GM18502 (cell line): ENCODE results near the gene FOXN3.
"Not testable (repeated sequence)": the region's sequence is repeated elsewhere in the genome, so short reads cannot be mapped to it uniquely, and the experiment has no call there.

Experiments used
- ATAC-seq: cut with Tn5 transposase; IDR thresholded peaks from one replicate; pipeline ENCODE4 v1.9.1; 2021; ENCODE audit warnings: mild to moderate bottlenecking; ENCODE audit not compliant: unreplicated experiment, poor library complexity

FOXN3 gene

DNA sequence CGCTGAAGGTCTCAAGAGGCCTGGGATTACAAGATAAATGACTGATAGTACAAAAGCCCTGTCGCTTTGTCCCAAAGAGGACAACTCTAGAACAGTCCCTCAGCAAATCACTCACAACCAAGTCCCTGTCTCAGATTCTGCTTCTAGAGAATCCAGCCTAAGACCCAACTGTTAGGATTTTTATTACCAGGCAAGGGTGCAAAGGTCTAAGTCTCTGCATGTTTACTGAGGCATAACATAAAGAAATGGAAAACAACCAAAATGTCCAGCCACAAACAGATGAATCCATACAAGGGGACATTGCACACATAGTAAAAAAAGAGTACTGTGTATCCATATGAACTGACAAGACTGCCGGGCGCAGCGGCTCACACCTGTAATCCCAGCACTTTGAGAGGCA, 104.1 kb downstream of the FOXN3 start:
- ATAC-seq: no peak

DNA sequence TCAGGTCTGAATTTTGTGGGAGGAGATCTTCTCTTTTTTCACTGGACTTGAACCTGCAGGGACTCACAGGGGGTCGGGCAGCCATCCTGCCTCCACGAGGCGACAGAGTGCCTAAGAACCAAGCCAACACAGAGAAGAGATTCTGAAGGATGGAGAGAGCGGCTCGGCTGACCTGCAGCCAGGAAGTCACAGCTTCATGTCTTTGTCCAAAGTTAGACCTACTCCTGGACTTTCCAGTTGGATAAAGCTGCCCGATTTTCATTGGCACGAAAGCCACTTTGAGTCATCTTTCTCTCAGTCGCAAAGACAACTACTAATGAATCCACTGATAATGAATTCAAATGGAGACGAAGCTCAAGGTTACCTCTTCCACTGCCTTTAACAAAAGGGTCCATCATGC, 106.8 kb downstream of the FOXN3 start:
- ATAC-seq: no peak

DNA sequence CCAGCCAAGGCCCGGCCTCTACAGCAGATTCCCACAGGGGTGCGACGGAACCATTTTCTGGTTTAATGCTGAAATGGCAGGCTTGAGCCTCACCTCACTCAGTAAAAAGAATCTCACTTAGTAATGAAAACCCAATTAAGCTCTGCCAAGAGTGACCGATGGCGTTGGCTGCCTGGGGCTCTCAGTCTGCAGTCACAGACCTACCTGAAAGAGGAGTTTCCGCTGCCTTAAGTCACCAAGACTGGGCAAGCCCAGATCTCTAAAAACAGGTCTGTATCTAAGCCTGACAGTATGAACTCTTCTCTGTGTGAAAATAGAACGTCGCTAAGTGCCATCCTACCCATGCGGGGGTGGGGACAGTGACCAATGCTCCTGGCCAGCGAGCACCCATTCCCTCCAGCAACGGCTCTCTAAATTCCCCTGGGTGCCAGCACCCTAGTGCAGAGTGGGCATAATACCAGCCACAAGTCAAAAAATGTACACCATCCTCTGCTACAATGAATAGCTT, 107.3 kb downstream of the FOXN3 start:
- no peak for ATAC-seq

DNA sequence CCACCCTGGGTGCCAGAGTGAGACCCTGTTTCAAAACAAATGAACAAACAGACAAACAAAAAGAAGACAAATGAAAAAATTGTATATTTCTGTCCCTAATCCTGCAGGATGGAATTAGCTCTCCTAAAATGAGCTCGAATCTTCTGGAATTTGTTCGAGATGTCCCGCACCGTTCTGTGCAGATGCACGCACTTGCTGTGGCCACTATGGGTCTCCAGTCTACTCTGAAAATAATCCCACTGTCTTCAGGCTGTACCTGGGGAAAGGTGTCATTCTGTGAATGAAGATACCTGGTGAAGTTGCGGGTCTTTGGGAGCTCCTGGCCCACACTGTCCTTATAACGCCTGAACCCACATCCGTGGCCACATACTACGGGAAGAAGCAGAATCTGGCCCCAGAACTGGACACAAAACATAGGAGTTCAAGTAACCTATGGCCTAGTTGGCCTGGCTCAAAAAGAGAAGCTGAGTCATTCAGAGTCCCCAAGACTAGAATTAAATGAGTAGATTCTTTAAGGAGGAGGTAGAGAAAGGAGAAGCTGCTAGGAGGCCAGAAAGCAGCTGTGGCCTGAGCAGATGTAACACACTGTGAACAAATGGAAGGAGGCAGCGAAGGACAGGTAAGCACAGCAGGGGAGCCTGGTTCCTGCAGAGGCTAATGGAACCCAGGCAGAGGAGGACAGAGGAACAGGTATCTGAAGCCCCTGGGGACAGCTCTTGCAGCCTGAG, 108.6 kb downstream of the FOXN3 start:
- peak; percentile 40 for ATAC-seq

DNA sequence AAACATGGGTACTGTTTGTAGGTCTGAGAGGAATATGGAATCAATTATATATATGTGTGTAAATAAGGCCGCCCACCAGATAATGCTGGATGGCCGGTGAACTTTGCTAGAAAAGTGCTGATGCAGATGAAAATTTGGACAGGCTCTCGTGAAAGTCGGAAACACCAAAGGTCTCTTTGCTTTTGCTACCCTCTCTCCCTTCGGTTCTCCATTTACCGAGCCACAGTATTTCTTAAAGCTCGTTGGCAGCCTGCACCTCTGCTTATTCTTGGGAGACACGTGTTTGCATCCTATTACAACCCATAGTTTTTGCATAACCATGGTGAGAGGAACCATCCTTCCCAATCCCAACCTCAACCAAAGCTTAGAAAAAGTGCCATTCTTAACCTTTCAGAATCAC, 109.6 kb downstream of the FOXN3 start:
- no peak for ATAC-seq

DNA sequence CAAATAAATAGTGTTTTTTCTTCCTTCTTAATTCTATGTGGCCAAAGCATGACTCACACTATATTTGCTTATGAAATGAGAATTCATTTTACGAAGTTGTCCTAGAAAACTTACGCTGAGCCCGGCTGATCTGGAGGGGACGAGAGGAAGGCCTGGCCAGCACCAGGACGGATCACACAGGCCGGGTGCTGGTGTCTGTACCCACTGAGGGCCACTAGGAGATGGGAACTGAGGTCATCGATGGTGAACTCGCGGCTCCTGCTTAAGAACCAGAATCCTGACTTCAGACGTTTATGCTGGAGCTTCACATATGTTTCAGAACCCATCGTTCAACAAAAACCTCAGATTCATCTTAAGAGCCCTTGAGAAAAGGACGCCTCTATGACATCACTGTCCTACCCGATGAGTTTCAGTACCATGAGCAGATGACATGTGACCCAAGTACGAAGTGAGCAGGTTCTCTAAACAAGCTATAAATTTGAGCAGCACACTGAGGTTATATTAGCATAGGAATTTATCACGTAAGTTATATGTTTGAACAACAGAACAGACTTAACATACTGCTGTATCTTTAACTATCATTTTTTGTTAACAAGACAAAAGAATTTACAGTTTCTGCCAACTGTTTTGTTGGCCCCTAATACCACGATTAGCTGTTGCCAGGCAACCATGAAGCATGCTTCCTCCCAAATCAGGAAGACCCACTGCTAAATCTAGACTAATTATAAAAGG, 111.9 kb downstream of the FOXN3 start:
- peak; percentile 47 for ATAC-seq

DNA sequence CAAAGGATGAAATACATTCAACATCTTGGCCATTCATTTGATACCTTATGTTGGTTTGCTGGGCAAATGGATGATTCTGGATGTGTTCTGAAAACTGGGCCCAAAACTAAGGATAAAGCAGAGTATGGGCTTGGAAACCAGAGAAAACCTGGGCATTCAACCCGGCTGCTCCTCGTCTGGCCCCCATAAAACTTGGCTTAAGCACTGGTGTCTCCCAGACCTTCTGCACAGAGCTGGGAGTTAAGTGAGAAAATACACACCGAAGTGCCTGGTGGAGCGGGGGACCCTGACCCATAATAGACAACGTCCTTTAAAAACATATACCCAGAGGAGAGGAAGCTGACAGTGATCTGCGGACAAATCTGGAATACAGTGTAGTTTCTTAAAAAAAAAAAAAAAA, 112.5 kb downstream of the FOXN3 start:
- ATAC-seq: no peak

DNA sequence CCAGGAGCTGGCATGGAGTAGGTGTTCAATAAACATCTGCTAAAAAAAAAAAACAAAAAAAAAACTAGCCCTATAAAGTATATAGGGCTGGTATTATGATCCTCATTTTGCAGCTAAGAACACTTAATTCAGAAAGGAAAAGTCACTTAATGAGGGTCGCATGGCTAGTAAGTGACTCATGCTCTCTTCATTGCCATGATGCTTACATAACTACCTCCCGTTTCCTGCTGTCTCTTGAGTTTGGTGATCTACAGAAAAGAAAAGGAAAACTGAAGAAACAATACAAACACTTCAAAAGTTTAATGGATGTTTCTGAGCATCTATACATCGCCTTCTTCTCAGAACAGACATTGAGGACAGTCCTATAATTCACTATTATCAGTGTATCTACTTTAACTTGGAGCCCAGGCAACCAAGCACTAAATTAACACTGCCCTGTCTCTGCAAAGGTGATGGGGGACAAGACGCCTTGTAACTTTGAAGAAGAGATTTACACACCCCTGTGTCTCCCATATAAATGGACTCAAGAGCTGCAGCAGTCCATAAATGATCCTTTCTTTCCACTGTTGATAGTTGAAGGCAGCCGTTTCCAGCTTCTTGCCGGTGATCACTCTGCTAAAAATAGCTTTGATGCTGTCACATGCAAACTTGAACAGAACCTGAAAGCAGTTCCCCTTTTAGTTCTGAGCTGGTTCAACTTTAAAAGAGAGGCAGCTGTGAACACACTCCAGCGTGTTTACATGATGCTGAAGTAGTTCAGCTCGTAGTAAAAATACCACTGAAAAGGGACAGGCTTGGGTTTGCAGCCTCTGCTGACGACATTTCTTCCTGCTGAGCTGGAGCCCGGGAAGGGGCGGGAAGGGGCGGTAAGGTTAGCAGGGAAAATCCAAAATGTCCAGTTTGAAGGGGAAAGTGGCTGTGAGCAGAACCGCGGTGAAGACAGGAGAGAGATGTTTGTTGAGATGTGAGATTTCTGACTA, 113.3 kb downstream of the FOXN3 start:
- ATAC-seq: peak; percentile 62

DNA sequence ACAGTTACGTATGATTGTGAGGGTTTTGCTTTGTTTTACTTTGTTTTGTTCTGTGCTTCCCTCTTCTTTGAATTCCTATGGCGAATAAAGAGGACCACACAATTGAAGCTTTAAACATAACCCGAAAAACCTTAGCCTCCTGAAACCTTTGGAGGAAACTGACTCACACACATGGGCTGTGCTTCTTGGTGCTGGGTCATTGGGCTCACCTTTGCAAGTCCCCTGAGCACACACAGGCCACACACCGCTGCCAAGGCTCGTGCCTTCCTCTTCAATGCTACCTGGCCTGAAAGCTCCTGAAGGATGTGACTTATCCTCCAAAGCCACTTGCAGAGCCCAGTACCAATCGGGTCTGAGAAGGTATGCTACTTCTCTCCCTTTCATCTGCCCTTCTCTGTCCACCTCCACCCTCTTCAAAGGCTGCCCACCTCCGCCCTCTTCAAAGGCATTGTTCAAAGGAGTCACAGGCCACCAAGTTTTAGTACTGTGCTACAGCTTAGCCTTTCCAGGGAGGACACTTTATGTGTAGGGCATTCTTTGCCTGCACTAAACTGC, 114.6 kb downstream of the FOXN3 start:
- ATAC-seq: no peak

DNA sequence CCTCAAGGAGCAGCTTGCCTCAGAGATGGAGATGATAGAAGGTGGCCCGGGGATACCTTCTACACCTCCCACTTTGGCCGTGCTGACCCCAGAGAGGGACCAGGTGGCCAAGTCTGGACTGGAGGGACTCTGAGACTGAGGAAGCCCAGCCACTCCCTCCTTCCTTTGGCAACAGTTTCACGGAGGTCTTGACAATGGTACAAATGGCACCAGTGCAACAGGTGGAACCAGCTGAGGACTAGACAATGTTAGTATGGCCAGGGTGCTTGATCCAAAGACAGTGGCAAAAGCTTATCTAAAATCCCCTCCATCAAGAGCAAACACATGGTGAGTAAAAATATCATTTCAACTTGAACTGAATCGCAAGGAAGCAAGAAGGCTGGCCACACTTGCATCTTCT, 117.4 kb downstream of the FOXN3 start:
- ATAC-seq: no peak

DNA sequence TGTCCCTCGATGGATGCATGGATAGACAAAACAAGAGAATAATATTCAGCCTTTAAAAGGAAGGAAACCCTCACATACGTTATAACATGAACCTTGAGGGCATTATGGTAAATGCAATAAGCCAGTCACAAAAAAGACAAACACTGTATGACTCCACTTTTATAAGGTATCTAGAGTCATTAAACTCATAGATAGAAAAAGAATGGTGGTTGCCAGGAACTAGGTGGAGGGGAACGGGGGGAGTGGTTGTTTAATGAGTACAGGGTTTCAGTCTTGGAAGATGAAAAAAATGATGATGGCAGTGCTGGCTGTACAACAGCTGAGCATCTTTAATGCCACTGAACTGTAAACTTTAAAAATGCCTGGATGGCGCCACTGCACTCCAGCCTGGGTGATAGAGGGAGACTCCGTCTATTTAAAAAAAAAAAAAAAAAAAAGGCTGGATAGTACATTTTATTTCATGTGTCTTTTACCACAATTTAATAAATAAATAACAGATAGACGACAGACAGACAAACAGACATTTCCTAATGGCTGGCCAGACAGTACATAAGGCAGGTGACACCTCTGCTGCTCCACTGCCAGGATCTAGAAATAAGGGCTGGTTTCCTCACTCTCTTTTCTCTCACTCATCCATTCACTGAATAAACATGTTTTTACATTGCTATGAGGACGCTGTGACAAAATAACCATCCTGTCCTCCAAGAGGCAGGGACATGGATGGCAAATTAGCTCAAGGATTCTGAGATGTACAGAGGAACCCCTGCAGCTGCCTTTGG, 118.8 kb downstream of the FOXN3 start:
- no peak for ATAC-seq

DNA sequence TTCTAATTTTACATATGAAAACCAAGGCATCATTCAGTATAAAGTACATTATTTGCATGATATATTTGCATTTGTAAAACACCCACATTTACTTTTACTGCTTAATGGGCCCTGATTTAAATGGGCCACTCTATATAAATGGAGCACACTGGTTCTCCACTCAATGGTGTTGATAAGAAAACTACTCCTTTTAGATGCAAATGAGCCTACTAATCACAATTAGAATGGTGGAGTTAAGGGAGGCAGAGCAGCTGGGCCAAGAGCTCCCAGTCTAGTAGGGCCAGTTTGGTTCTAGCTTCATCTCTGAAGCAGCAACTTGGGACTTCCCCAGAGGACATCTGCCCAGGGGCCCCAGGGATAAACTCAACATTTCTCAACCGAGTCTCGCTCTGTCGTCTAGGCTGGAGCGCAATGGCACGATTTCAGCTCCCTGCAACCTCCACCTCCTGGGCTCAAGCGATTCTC, 120.7 kb downstream of the FOXN3 start:
- ATAC-seq: no peak

DNA sequence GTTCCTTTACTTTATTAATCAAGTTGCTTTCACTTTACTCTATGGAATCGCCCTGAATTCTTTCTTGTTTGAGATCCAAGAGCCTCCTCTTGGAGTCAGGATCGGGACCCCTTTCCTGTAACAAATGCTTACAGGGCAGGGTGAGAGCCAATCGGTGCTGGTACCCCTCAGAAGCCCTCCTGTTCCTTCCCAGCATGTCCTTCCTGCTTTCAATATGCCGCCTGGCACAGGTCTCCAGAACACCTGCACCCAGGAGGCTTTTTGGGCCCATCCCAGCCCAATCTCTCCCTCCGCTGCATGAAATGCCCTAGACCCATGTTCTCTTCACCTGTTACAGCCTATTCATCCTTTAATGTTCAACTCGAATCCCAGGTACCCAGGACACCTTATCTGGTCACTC, 122.2 kb downstream of the FOXN3 start:
- no peak for ATAC-seq

DNA sequence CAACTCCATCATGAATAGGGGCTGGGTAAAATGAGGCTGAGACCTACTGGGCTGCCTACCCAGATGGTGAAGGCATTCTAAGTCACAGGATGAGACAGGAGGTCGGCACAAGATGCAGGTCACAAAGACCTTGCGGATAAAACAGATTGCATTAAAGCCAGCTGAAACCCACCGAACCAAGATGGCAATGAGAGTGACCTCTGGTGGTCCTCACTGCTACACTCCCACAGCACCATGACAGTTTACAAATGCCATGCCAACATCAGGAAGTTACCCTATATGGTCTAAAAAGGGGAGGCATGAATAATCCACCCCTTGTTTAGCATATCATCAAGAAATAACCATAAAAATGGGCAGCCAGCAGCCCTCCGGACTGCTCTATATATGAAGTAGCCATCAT, 122.6 kb downstream of the FOXN3 start:
- ATAC-seq: not testable (repeated sequence)

DNA sequence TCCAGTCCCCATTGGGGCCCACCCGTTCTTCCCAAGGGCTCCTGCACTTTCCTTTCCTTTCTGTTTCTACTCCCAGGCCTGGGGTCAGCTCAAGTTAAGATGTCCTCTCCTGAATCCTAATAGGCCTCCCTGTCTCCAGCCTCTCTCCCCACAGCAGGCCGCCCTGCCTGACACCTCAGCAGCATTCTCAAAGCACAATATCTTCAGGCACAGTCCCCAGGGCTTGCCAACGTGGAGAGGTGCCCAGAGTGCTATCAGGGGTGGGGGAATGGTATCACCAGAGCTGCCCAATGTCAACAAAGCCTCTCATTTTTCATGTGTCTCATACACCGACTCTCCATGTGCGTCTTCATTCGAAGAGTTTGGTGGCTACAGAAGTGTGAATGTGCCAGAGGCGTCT, 123.0 kb downstream of the FOXN3 start:
- ATAC-seq: no peak

DNA sequence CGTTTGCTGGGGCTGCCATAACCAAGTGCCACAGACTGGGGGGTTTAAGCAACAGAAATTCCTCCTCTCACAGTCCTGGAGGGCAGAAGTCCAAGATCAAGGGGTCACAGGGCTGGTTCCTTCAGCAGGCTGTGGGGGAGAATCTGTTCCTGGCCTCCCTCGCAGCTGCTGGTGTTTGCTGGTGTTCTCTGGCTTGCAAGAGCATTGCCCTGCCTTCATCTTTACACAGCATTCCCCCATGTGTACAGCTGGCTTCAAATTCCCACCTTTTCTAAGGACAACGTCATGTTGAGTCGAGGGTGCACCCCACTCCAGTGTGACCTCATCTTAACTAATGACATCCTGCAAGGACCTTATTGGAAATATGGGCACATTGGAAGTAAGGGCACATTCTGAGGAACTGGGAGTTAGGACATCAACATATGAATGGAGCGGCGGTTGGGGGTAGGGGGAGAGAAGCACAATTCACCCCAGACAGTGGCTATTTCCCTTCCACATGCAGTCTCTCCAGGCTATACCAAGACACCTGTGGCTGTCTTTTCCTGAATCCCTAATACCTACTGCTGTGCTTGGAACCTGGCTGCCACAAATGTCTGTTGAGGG, 123.6 kb downstream of the FOXN3 start:
- ATAC-seq: no peak

DNA sequence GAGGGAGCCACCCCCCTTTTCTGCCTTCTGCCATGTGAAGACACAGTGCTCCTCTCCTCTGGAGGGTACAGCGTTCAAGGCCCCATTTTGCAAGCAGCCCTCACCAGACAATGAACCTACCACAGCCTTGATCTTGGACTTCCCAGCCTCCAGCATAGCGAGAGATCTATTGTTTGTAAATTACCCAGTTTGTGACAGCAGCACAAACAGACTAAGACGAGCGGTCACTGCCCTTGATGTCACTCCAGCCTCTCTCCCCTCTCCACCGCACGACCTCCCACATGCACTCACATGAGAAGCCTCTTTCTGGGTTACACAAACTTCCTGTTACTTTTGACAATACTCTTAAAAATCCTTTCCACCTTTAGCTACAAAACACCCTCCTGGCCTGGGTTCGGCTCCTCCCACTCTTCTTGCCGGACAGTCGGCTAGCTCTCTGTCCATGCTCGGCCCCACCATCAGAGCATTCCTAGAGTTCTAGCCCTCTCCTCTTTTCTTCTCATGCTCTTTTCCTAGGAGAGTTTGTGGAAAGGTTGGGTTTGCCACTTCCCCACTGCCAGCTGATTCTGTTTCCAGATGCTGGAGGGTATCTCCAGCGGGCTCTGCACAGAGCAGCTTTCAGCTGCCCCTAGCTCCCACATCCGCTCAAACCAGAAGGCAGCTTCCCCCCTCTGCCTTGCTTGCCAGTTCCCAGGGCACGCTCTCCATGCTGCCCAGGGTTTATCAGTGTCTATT, 124.3 kb downstream of the FOXN3 start:
- ATAC-seq: no peak

DNA sequence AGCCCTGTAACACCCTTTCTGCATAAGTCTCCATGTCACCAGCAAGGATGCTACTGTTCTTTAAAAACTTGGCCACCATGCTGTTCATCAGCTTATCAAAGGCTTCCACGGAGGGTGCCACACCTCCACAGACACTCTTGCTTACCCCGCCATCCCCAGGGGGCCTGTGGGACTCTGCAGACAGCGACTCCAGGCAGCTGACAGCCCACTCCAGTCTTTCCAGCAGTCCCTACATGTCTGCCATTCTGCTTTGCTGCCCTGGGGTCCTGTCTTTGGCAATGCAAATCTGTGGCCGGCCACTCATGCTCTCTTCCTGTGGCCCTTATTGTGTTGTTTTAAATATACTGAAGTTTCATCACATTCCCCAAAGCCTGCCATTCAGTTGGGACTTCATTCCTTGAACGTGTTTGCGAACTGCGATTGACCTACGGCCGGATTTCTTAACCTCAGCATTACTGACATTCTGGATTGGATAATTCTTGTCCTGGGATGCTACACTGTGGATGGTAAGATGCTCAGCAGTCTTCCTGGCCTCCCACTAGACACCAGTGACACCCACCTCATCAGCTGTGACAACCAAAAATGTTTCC, 125.6 kb downstream of the FOXN3 start:
- no peak for ATAC-seq
